Measurements from ENCODE around the gene POTEM. TPM values are rescaled to one million over a fixed set of nuclear protein-coding genes. Genes with fewer than 3 reads are reported as not detected.

Gene POTEM
- total RNA-seq (2022; extraction: Qiagen RNA extraction; ENCODE audit: low read depth), result not detected in 5 replicates

DNA sequence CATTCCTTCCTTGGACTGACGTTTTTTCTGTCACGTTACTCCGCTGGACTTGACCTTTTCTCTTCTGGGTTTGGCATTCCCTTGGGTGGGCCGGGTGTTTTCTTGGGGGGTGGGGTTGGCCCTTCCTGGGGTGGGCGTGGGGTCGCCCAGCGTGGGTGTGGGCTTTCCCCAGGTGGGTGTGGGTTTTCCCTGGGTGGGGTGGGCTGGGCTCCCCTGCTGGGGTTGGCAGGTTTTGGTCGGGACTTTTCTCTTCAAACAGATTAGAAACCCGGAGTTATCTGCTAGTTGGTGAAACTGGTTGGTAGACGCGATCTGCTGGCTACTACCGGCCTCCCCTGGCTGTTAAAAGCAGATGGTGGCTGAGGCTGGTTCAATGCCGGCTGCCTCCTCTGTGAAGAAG lies at the start of gene POTEM:
Gene POTEM (plus strand): TSS at position 301 of the 400 bp plus-strand sequence. CDS start 52 bp downstream, at position 353.

